HPDE6-E6E7 (cell line): ENCODE results near the gene SLC22A12.

Experiments used
- DNase-seq: peaks from one replicate; pipeline ENCODE4 v3.0.0; 2011; ENCODE audit warnings: missing footprints; ENCODE audit errors: extremely low spot score

Gene SLC22A12

GRCh38 chr11:64604458-64605243 is 13.6 kb downstream of the SLC22A12 start:
- DNase-seq, result no peak

GRCh38 chr11:64605244-64605560 is 14.2 kb downstream of the SLC22A12 start:
- no peak for DNase-seq

GRCh38 chr11:64605656-64606585 is 14.9 kb downstream of the SLC22A12 start:
- no peak for DNase-seq

GRCh38 chr11:64606796-64607380 is 15.9 kb downstream of the SLC22A12 start:
- no peak for DNase-seq

GRCh38 chr11:64607381-64607985 is 16.5 kb downstream of the SLC22A12 start:
- DNase-seq, result no peak

GRCh38 chr11:64608046-64608445 is 17.0 kb downstream of the SLC22A12 start:
- DNase-seq, result peak; percentile 37

GRCh38 chr11:64608636-64609035 is 17.6 kb downstream of the SLC22A12 start:
- DNase-seq, result no peak

- DNase-seq, result no peak
Measured at GRCh38 chr11:64609436-64610047, 18.5 kb downstream of the SLC22A12 start.

- no peak for DNase-seq
Measured at GRCh38 chr11:64610596-64610995, 19.6 kb downstream of the SLC22A12 start.

- DNase-seq, result no peak
Measured at GRCh38 chr11:64611176-64611575, 20.2 kb downstream of the SLC22A12 start.

- no peak for DNase-seq
Measured at GRCh38 chr11:64611869-64612646, 21.0 kb downstream of the SLC22A12 start.

GRCh38 chr11:64613648-64614047 is 22.6 kb downstream of the SLC22A12 start:
- DNase-seq, result no peak

- no peak for DNase-seq
Measured at GRCh38 chr11:64614917-64615316, 23.9 kb downstream of the SLC22A12 start.

- DNase-seq, result no peak
Measured at GRCh38 chr11:64616817-64617216, 25.8 kb downstream of the SLC22A12 start.

- no peak for DNase-seq
Measured at GRCh38 chr11:64619196-64619595, 28.2 kb downstream of the SLC22A12 start.

GRCh38 chr11:64619811-64620380 is 28.9 kb downstream of the SLC22A12 start:
- no peak for DNase-seq

GRCh38 chr11:64620381-64620971 is 29.5 kb downstream of the SLC22A12 start:
- no peak for DNase-seq

- no peak for DNase-seq
Measured at GRCh38 chr11:64621283-64622019, 30.4 kb downstream of the SLC22A12 start.

- DNase-seq, result no peak
Measured at GRCh38 chr11:64622681-64623080, 31.7 kb downstream of the SLC22A12 start.
